BLaER1 treated with 17β-estradiol and CSF1 and Interleukin-3, amounts not matched to agents 10 nM and 100 nM (cell line): Measurements from ENCODE around the gene LAMP1.

Source experiments
- H3K27ac ChIP-seq, 11 experiments: shearing (Covaris generic); formaldehyde crosslinking; 2 replicates each; pipeline ENCODE4 v1.8.1; 2022
- H3K27me3 ChIP-seq, 11 experiments: shearing (Covaris generic); formaldehyde crosslinking; 2 replicates each; pipeline ENCODE4 v1.8.1; 2022
- H3K36me3 ChIP-seq, 11 experiments: shearing (Covaris generic); formaldehyde crosslinking; 2 replicates each; pipeline ENCODE4 v1.8.1; 2022
- H3K4me1 ChIP-seq, 10 experiments: shearing (Covaris generic); formaldehyde crosslinking; 2 replicates each; pipeline ENCODE4 v1.8.1; 2022
- H3K4me2 ChIP-seq, 11 experiments: shearing (Covaris generic); formaldehyde crosslinking; 2 replicates each; pipeline ENCODE4 v1.8.1; 2022
- H3K4me3 ChIP-seq, 10 experiments: shearing (Covaris generic); formaldehyde crosslinking; 2 replicates each; pipeline ENCODE4 v1.8.1; 2022
- H3K9ac ChIP-seq, 11 experiments: shearing (Covaris generic); formaldehyde crosslinking; 2 replicates each; pipeline ENCODE4 v1.8.1; 2022
- H3K9me3 ChIP-seq, 11 experiments: shearing (Covaris generic); formaldehyde crosslinking; replicated peaks in 1 of 11; 2 replicates each; pipeline ENCODE4 v1.8.1; 2022
- H4K20me1 ChIP-seq, 11 experiments: shearing (Covaris generic); formaldehyde crosslinking; 2 replicates each; pipeline ENCODE4 v1.8.1; 2022
- Cebpa-rat ChIP-seq, 11 experiments: shearing (Covaris generic); IDR thresholded peaks; 2 replicates each; pipeline ENCODE4 v1.8.1; 2022

The LAMP1 gene

DNA sequence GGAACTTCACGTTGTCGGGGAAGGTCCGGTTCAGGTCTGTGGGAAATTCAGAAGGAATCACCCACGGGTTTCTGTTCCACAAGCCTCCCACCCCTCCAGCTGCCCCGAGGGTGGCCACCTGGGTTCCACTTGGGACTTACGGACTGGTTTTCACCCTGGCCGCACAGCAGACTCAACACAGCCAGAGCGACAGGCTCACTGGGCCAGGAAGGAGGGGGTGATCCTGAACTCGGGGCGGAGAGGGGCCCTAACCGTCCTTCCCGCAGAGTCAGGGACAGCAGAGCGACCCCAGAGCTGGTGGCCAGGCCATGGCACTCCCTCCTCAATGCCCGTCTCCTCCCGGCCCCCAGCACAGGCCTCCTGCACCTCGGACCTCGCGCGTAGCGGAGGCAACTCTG is 53.9 kb downstream of the LAMP1 start:
- no peak for TF ChIP-seq Cebpa-rat (IDR thresholded peaks at IDR 0.05)
- Histone ChIP-seq H4K20me1 (no peaks in the 10 kb centered on the region), H3K4me1 (peaks cover 0 to 7% (median 0%) of the 10 kb centered on the region in 10 experiments; a peak in 3 of 20 replicates), H3K27ac (no peak overlapping the region), H3K4me3 (no peak overlapping the region), H3K4me2 (no peak overlapping the region), H3K9me3 (peaks cover 20 to 25% (median 22%) of the 10 kb centered on the region in 11 experiments), H3K36me3 (no peaks in the 10 kb centered on the region), H3K27me3 (no peaks in the 10 kb centered on the region), H3K9ac (no peak overlapping the region)

DNA sequence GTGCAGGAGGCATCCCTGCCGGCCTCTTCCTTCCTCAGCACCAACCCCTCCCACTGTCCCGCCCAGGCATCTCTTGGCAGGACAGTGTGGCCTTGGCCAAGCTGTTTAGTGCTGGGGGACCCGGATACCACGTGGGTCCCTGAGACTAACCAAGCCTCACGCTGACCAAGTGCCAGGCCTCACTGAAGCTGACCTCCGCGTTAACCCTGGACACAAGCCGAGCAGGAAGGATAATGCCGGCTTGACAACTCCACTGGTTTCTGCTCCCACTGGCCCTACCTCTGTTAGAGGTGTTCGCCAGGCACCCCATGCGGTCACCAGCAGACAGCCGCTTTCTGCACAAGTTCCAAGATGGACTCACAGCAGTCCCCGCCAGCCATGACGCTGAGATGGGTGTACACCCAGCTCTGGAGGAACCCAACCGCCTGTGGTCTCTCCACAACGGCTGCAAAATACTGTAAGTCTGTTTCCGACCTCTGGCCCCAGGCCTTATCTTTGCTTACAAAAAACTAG is 54.5 kb downstream of the LAMP1 start:
- Histone ChIP-seq H3K27me3 (no peaks in the 10 kb centered on the region), H3K9me3 (peaks cover 18 to 22% (median 19%) of the 10 kb centered on the region in 11 experiments), H3K36me3 (no peaks in the 10 kb centered on the region), H3K4me3 (no peak overlapping the region), H3K27ac (no peak overlapping the region), H3K4me2 (no peak overlapping the region), H3K9ac (no peak overlapping the region), H3K4me1 (peaks cover 0 to 7% (median 0%) of the 10 kb centered on the region in 10 experiments; a peak in 3 of 20 replicates), H4K20me1 (no peaks in the 10 kb centered on the region)
- TF ChIP-seq Cebpa-rat (IDR thresholded peaks at IDR 0.05), result no peak

DNA sequence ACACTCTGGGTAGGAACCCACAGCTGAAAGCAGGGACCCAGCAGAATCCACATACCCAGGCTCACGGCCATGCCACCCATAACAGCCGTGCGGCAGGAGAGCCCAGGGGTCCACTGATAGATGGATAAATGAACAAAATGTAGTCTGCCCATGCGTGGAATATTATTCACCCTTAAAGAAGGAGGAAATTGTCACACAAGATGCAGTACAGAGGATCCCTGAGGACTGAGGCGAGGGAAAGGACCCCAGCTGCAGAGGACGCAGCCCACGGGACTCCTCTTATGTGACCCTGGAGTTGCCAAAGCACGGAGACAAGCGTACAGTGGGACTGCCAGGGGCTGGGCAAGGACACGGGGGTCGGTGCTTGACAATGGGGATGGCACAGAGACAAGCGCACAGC is 56.2 kb downstream of the LAMP1 start:
- Histone ChIP-seq H3K4me2 (no peak overlapping the region), H3K36me3 (no peaks in the 10 kb centered on the region), H3K27ac (no peak overlapping the region), H3K9me3 (peaks cover 6 to 9% (median 7%) of the 10 kb centered on the region in 11 experiments), H3K27me3 (no peaks in the 10 kb centered on the region), H4K20me1 (no peaks in the 10 kb centered on the region), H3K4me3 (no peak overlapping the region), H3K4me1 (peaks cover 0 to 7% (median 0%) of the 10 kb centered on the region in 10 experiments; a peak in 3 of 20 replicates), H3K9ac (no peak overlapping the region)
- no peak for TF ChIP-seq Cebpa-rat (IDR thresholded peaks at IDR 0.05)

DNA sequence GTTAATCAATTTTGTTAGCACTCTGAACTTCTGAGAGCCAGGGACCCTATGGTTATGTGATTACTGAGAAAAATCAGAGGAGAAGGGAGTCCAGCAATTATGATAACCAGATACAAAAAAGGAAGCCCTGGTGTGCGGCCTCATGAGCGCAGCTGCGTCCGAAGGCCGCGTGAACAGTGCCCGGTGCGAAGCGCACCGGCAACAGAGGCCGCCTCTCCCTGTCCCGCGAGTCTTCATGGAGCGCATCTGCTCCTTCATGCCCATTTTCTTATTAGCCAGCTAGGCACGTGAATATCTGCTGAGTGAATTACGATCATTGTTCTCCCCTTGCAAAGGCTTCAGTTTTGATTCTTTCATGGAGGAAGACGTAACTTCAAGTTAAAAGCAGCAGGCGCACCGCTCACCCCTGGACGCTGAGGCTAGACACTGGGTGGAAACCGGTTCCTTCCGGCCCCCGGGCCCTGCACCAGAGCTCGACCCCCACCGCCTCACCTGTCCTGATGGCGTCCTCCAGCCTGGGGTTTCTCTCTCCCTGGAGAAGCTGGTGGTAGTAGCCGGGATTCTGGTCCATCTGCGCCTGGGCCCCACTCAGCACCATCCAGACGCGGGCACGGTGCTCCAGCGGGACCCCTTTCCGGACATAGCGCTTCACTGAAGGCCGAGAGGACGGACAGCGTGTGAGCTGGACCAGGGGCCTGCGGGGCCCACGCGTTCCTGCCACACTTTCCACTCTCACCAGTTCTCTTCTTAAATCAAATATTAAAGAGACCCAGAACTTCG is 58.0 kb downstream of the LAMP1 start:
- peaks cover 0 to 12% (median 3%) of the 10 kb centered on the region in 11 experiments; a peak in 9 of 22 replicates for H3K27me3 ChIP-seq
- H3K9ac ChIP-seq, result no peak overlapping the region
- no peaks in the 10 kb centered on the region for H3K36me3 ChIP-seq
- no peak overlapping the region for H3K4me2 ChIP-seq
- H3K27ac ChIP-seq, result no peak overlapping the region
- H3K9me3 ChIP-seq, result no peaks in the 10 kb centered on the region
- no peak for TF ChIP-seq Cebpa-rat (IDR thresholded peaks at IDR 0.05)
- H3K4me1 ChIP-seq, result peaks cover 0 to 7% (median 0%) of the 10 kb centered on the region in 10 experiments; a peak in 3 of 20 replicates
- no peak overlapping the region for H3K4me3 ChIP-seq
- no peaks in the 10 kb centered on the region for H4K20me1 ChIP-seq

DNA sequence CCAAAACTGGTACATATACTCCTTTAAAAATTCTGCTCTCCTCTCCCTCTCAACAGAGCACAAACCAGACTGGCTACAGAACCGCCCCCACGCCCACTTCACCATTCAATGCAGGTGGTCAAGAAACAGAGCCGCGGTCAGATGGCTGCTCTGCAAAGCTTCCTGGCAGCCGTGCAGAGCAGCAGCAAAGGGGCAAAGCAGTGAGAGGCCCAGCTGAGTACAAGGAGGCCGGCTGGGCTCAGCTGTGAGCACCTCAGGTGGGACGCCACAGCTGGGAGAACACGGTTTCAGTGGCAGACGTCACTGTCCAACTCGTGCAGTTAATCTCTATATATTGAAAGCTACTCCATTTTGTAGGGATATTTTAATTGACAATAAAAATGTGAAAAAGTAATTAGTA is 58.6 kb downstream of the LAMP1 start:
- H3K4me1 ChIP-seq, result peaks cover 0 to 7% (median 0%) of the 10 kb centered on the region in 10 experiments; a peak in 3 of 20 replicates
- H3K27ac ChIP-seq, result no peak overlapping the region
- no peaks in the 10 kb centered on the region for H4K20me1 ChIP-seq
- no peaks in the 10 kb centered on the region for H3K9me3 ChIP-seq
- H3K4me3 ChIP-seq, result no peak overlapping the region
- H3K4me2 ChIP-seq, result no peak overlapping the region
- no peak for TF ChIP-seq Cebpa-rat (IDR thresholded peaks at IDR 0.05)
- no peak overlapping the region for H3K9ac ChIP-seq
- peaks cover 3 to 18% (median 9%) of the 10 kb centered on the region in 11 experiments; a peak in 16 of 22 replicates for H3K27me3 ChIP-seq
- H3K36me3 ChIP-seq, result no peaks in the 10 kb centered on the region

DNA sequence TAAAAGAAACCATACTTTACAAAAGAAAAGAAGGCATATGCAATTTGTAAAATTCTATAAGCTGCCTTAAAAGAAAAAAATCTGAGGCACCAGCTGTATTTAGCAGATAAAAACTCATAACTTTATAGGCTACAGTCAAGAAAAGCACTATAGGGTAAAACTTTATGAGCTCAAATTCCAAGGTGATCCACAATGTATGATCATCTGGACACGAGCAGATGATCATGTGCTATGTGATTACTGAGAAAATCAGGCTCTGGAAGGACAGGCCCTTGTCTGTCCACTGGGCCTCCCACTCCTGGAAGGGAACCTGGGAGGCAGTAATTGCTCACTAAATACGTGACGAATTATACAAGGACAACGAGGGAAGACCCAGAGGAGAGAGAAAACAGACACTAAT is 59.6 kb downstream of the LAMP1 start:
- H3K4me3 ChIP-seq, result no peak overlapping the region
- no peaks in the 10 kb centered on the region for H4K20me1 ChIP-seq
- TF ChIP-seq Cebpa-rat (IDR thresholded peaks at IDR 0.05), result no peak
- no peak overlapping the region for H3K4me2 ChIP-seq
- no peak overlapping the region for H3K27ac ChIP-seq
- peaks cover 11 to 28% (median 18%) of the 10 kb centered on the region in 11 experiments for H3K27me3 ChIP-seq
- H3K4me1 ChIP-seq, result peaks cover 0 to 5% (median 0%) of the 10 kb centered on the region in 10 experiments; a peak in 2 of 20 replicates
- H3K9ac ChIP-seq, result no peak overlapping the region
- no peaks in the 10 kb centered on the region for H3K9me3 ChIP-seq
- no peaks in the 10 kb centered on the region for H3K36me3 ChIP-seq

DNA sequence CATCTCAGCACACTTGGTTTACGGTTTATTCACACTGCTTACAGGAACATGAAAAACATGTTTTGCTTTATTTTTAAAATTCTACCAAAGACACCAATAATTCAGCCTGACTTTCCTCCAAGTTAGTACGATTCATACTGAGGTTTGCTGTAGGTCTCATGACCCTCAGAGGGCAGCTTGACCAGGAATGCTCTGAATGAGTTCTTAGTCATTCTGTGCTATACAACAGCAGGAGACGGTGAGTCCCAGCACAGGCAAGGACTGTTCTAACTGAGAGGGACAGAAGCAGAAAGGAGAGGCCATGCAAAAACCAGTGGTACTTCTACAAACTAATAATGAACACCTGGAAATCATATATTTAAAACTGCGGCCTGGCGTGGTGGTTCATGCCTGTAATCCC is 60.5 kb downstream of the LAMP1 start:
- Histone ChIP-seq H3K27ac (no peak overlapping the region), H3K36me3 (no peaks in the 10 kb centered on the region), H3K27me3 (peaks cover 20 to 37% (median 28%) of the 10 kb centered on the region in 11 experiments)

DNA sequence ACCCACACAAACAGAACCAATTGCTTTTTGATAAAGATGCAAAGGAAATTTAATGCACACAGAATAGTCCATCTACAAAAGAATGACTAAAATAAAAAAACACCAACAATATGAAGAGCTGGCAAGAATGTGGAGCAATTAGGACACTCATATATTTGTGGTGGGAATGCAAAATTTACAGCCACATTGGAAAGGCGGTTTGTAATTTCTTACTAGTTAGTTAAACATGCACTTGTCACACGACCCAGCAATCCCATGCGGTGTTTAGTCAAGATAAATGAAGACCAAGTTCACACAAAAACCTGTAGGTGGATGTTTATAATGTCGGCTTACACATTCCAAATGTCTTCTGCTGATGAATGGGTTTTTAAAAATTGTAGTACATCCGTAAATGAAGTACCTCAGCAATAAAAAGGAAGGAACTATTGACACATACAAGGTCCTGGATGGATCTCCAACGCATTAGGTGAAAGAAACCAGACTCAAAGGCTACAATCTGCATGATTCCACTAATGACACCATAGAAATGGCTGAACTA is 61.7 kb downstream of the LAMP1 start:
- no peak for TF ChIP-seq Cebpa-rat (IDR thresholded peaks at IDR 0.05)
- no peak overlapping the region for H3K4me3 ChIP-seq
- H3K4me2 ChIP-seq, result no peak overlapping the region
- no peaks in the 10 kb centered on the region for H3K36me3 ChIP-seq
- H3K27me3 ChIP-seq, result peaks cover 32 to 49% (median 40%) of the 10 kb centered on the region in 11 experiments
- H3K9ac ChIP-seq, result no peak overlapping the region
- H4K20me1 ChIP-seq, result peaks cover 0 to 10% (median 0%) of the 10 kb centered on the region in 11 experiments; a peak in 3 of 22 replicates
- peaks cover 0 to 12% (median 9%) of the 10 kb centered on the region in 10 experiments; a peak in 15 of 20 replicates for H3K4me1 ChIP-seq
- no peaks in the 10 kb centered on the region for H3K9me3 ChIP-seq
- H3K27ac ChIP-seq, result no peak overlapping the region

More for the DNA sequence above, 60.5 kb downstream of the LAMP1 start:
- Histone ChIP-seq H4K20me1 (peaks cover 0 to 4% (median 0%) of the 10 kb centered on the region in 11 experiments; a peak in 3 of 22 replicates), H3K9ac (no peak overlapping the region), H3K4me1 (peaks cover 0 to 6% (median 0%) of the 10 kb centered on the region in 10 experiments; a peak in 3 of 20 replicates), H3K9me3 (no peaks in the 10 kb centered on the region), H3K4me3 (no peak overlapping the region), H3K4me2 (no peak overlapping the region)
- TF ChIP-seq Cebpa-rat (IDR thresholded peaks at IDR 0.05), result no peak

DNA sequence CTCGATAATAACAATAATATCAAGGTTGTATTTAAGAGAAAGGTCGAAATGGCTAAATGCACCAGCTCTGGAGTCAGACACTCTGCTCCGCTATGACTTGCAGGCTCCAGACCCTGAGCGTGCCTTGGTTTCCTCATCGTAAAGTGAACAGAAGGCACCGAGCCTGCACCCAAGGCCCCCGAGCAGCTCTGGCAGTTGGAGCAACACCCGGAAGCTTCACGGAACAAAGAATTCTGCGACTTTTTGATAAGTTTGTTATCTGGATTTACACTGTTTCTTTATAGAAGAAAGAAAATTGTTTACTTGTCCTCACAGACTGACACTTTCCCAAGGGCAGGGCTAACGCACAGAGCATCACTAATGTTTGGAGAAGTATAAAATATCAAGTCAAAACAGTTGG is 62.5 kb downstream of the LAMP1 start:
- TF ChIP-seq Cebpa-rat (IDR thresholded peaks at IDR 0.05), result no peak
- Histone ChIP-seq H3K27ac (no peak overlapping the region), H3K4me2 (no peak overlapping the region), H3K4me3 (no peak overlapping the region), H3K4me1 (peaks cover 0 to 15% (median 12%) of the 10 kb centered on the region in 10 experiments; a peak in 15 of 20 replicates), H3K9me3 (no peaks in the 10 kb centered on the region), H3K36me3 (no peaks in the 10 kb centered on the region), H3K27me3 (peaks cover 35 to 53% (median 42%) of the 10 kb centered on the region in 11 experiments), H3K9ac (no peak overlapping the region), H4K20me1 (peaks cover 0 to 10% (median 0%) of the 10 kb centered on the region in 11 experiments; a peak in 3 of 22 replicates)
